H7 (cell line): Measurements from ENCODE around the gene GRM7. TPM values are rescaled to one million over a fixed set of nuclear protein-coding genes. Genes with fewer than 3 reads are reported as not detected.
A peak's percentile ranks its signal among the peaks of the same experiment; 100 is the strongest.

Experiments
- DNase-seq: peaks from one replicate; pipeline ENCODE4 v3.0.0; 2012
- H3K27me3 ChIP-seq: 2 replicates; pipeline ENCODE4 v1.6.0; 2011; ENCODE audit warnings: mild to moderate bottlenecking, low read length; ENCODE audit not compliant: control insufficient read depth, insufficient read depth
- H3K36me3 ChIP-seq: replicated peaks from 2 replicates; pipeline ENCODE4 v1.5.1; 2011; ENCODE audit warnings: low read length; ENCODE audit not compliant: control insufficient read depth, insufficient read depth
- H3K4me3 ChIP-seq: 2 replicates; pipeline ENCODE4 v1.5.1; 2011; ENCODE audit warnings: low read depth, mild to moderate bottlenecking, control low read depth, low read length, moderate library complexity; ENCODE audit not compliant: insufficient read depth
- total RNA-seq: library from RNA; depleted of rRNA; stranded (reverse); fragments of >200 nt; shearing (Covaris generic); gene quantifications from 2 replicates; pipeline ENCODE4 v1.2.3, GENCODE V29; 2014

Gene GRM7
- total RNA-seq, 1 experiment from 2014 or later = 0.14 TPM

- Histone ChIP-seq H3K36me3 (no peaks in the 10 kb centered on the region), H3K27me3 (no peaks in the 10 kb centered on the region), H3K4me3 (no peak overlapping the region)
- no peak for DNase-seq
These were observed 741.4 kb downstream of the GRM7 start for GRCh38 chr3:7602297-7602696.

- no peaks in the 10 kb centered on the region for H3K27me3 ChIP-seq
- DNase-seq = no peak
- no peak overlapping the region for H3K4me3 ChIP-seq
- H3K36me3 ChIP-seq = no peaks in the 10 kb centered on the region
These were observed 746.2 kb downstream of the GRM7 start for GRCh38 chr3:7607083-7607482.

- Histone ChIP-seq H3K36me3 (no peaks in the 10 kb centered on the region), H3K4me3 (no peak overlapping the region), H3K27me3 (no peaks in the 10 kb centered on the region)
- DNase-seq = no peak
These were observed 746.8 kb downstream of the GRM7 start for GRCh38 chr3:7607676-7608075.

- DNase-seq = no peak
- no peaks in the 10 kb centered on the region for H3K36me3 ChIP-seq
- no peak overlapping the region for H3K4me3 ChIP-seq
- no peaks in the 10 kb centered on the region for H3K27me3 ChIP-seq
These were observed 749.7 kb downstream of the GRM7 start for GRCh38 chr3:7610634-7611033.

DNA sequence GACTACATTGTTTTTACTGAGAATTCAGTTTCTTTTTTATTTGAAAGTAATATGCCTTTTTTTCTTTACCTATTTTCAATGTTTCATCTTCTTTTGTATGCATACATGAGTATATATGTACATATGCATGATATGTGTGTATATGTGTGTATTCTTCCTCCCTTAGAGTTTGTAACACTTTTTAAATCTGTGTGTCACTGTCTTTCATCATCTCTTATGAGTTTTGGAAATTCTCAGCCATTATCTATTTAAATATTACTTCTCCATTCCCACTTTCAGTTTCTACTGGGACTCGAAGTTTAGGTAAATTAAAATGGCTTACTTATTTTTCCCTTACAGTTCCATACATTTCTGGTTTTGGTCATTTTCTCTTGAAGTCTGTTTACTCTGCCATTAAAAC lies 754.1 kb downstream of the GRM7 start:
- Histone ChIP-seq H3K4me3 (no peak overlapping the region), H3K36me3 (no peaks in the 10 kb centered on the region), H3K27me3 (no peaks in the 10 kb centered on the region)
- DNase-seq = no peak

GRCh38 chr3:7618606-7619005 lies 757.7 kb downstream of the GRM7 start:
- no peak for DNase-seq
- H3K27me3 ChIP-seq = no peaks in the 10 kb centered on the region
- no peaks in the 10 kb centered on the region for H3K36me3 ChIP-seq
- no peak overlapping the region for H3K4me3 ChIP-seq

GRCh38 chr3:7620401-7620800 lies 759.5 kb downstream of the GRM7 start:
- no peak for DNase-seq
- Histone ChIP-seq H3K36me3 (no peaks in the 10 kb centered on the region), H3K27me3 (no peaks in the 10 kb centered on the region)

GRCh38 chr3:7621046-7621630 lies 760.2 kb downstream of the GRM7 start:
- H3K27me3 ChIP-seq = no peaks in the 10 kb centered on the region
- no peak overlapping the region for H3K4me3 ChIP-seq
- no peak for DNase-seq
- no peaks in the 10 kb centered on the region for H3K36me3 ChIP-seq

More at GRCh38 chr3:7620401-7620800, 759.5 kb downstream of the GRM7 start:
- H3K4me3 ChIP-seq = no peak overlapping the region

GRCh38 chr3:7621651-7622050 lies 760.7 kb downstream of the GRM7 start:
- no peak for DNase-seq
- H3K36me3 ChIP-seq = no peaks in the 10 kb centered on the region
- no peaks in the 10 kb centered on the region for H3K27me3 ChIP-seq
- H3K4me3 ChIP-seq = no peak overlapping the region

GRCh38 chr3:7625021-7625420 lies 764.1 kb downstream of the GRM7 start:
- Histone ChIP-seq H3K36me3 (no peaks in the 10 kb centered on the region), H3K4me3 (no peak overlapping the region), H3K27me3 (no peaks in the 10 kb centered on the region)
- DNase-seq = no peak

- Histone ChIP-seq H3K27me3 (no peaks in the 10 kb centered on the region), H3K4me3 (no peak overlapping the region), H3K36me3 (no peaks in the 10 kb centered on the region)
- no peak for DNase-seq
These were observed 769.5 kb downstream of the GRM7 start for GRCh38 chr3:7630351-7630911.

- peak; percentile 10 for DNase-seq
- no peaks in the 10 kb centered on the region for H3K27me3 ChIP-seq
- no peaks in the 10 kb centered on the region for H3K36me3 ChIP-seq
- no peak overlapping the region for H3K4me3 ChIP-seq
These were observed 770.0 kb downstream of the GRM7 start for GRCh38 chr3:7630925-7631324.

- Histone ChIP-seq H3K36me3 (no peaks in the 10 kb centered on the region), H3K4me3 (no peak overlapping the region), H3K27me3 (no peaks in the 10 kb centered on the region)
- DNase-seq = no peak
These were observed 771.4 kb downstream of the GRM7 start for GRCh38 chr3:7632305-7632704.

DNA sequence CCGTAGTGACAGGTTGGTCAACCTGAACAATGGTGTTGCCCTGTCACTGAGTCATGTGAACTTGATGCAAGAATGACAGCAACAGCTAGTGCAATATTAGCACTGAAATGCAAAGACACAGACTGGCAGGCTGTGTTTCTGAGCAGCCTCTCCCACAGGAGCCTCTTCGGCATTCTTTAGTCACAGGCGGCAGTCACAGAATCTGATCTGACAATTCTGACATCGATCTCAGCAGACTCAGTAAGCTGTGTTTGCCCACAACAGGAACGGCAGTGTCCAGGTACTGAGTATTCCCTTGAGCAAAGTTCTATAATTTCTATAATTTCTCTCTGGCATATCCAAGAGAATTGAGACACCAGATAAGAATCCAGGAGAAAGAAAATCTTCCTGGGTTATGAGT lies 776.8 kb downstream of the GRM7 start:
- Histone ChIP-seq H3K36me3 (no peaks in the 10 kb centered on the region), H3K27me3 (no peaks in the 10 kb centered on the region), H3K4me3 (no peak overlapping the region)
- DNase-seq = no peak

GRCh38 chr3:7638103-7638502 lies 777.2 kb downstream of the GRM7 start:
- Histone ChIP-seq H3K36me3 (no peaks in the 10 kb centered on the region), H3K4me3 (no peak overlapping the region), H3K27me3 (no peaks in the 10 kb centered on the region)
- no peak for DNase-seq

- DNase-seq = no peak
- Histone ChIP-seq H3K27me3 (no peaks in the 10 kb centered on the region), H3K4me3 (no peak overlapping the region), H3K36me3 (no peaks in the 10 kb centered on the region)
These were observed 779.9 kb downstream of the GRM7 start for GRCh38 chr3:7640787-7641186.
